ENCODE data around the gene GRIK4. TPM values are rescaled to one million over a fixed set of nuclear protein-coding genes. Genes with fewer than 3 reads are reported as not detected.

The GRIK4 gene
- total RNA-seq, 2 donors from 2014 or later = not detected

- H3K27ac Mint-ChIP-seq = no peak overlapping the region
- no peak overlapping the region for H3K4me3 Mint-ChIP-seq
- ATAC-seq (replicated peaks) = no peak
- no peaks in the 10 kb centered on the region for H3K36me3 Mint-ChIP-seq (ENCODE audit: low read depth)
- no peaks in the 10 kb centered on the region for H3K4me1 Mint-ChIP-seq
- H3K9me3 Mint-ChIP-seq = no peaks in the 10 kb centered on the region
- peaks cover 20% of the 10 kb centered on the region for H3K27me3 Mint-ChIP-seq
Measured at GRCh38 chr11:120977266-120978137, 466.0 kb downstream of the GRIK4 start.

GRCh38 chr11:120978701-120979100 lies 467.2 kb downstream of the GRIK4 start:
- H3K27me3 Mint-ChIP-seq = peaks cover 21% of the 10 kb centered on the region

GRCh38 chr11:120985718-120986569 lies 474.4 kb downstream of the GRIK4 start:
- no peaks in the 10 kb centered on the region for H3K36me3 Mint-ChIP-seq (ENCODE audit: low read depth)
- H3K4me1 Mint-ChIP-seq = peaks cover 7% of the 10 kb centered on the region
- no peak overlapping the region for H3K27ac Mint-ChIP-seq
- peaks cover 11% of the 10 kb centered on the region for H3K27me3 Mint-ChIP-seq
- no peaks in the 10 kb centered on the region for H3K9me3 Mint-ChIP-seq
- H3K4me3 Mint-ChIP-seq = peak overlapping the region; percentile 72
- peak; percentile 93 for ATAC-seq (replicated peaks)

More at GRCh38 chr11:120978701-120979100, 467.2 kb downstream of the GRIK4 start:
- Mint-ChIP-seq H3K27ac (no peak overlapping the region), H3K9me3 (no peaks in the 10 kb centered on the region), H3K36me3 (ENCODE audit: low read depth) (no peaks in the 10 kb centered on the region), H3K4me1 (no peaks in the 10 kb centered on the region), H3K4me3 (no peak overlapping the region)
- ATAC-seq (replicated peaks) = no peak

- no peak overlapping the region for H3K27ac Mint-ChIP-seq
- no peaks in the 10 kb centered on the region for H3K9me3 Mint-ChIP-seq
- H3K36me3 Mint-ChIP-seq (ENCODE audit: low read depth) = no peaks in the 10 kb centered on the region
- peaks cover 6% of the 10 kb centered on the region for H3K27me3 Mint-ChIP-seq
- no peak overlapping the region for H3K4me3 Mint-ChIP-seq
- ATAC-seq (replicated peaks) = no peak
- peaks cover 7% of the 10 kb centered on the region for H3K4me1 Mint-ChIP-seq
Measured at GRCh38 chr11:120988603-120989002, 477.1 kb downstream of the GRIK4 start.

- no peaks in the 10 kb centered on the region for H3K9me3 Mint-ChIP-seq
- peaks cover 7% of the 10 kb centered on the region for H3K27me3 Mint-ChIP-seq
- H3K4me3 Mint-ChIP-seq = no peak overlapping the region
- peaks cover 2% of the 10 kb centered on the region for H3K4me1 Mint-ChIP-seq
- ATAC-seq (replicated peaks) = peak; percentile 6
- H3K27ac Mint-ChIP-seq = no peak overlapping the region
- no peaks in the 10 kb centered on the region for H3K36me3 Mint-ChIP-seq (ENCODE audit: low read depth)
Measured at GRCh38 chr11:120991830-120992686, 480.5 kb downstream of the GRIK4 start.

- Mint-ChIP-seq H3K27me3 (peaks cover 10% of the 10 kb centered on the region), H3K4me1 (no peaks in the 10 kb centered on the region), H3K9me3 (no peaks in the 10 kb centered on the region), H3K36me3 (ENCODE audit: low read depth) (no peaks in the 10 kb centered on the region), H3K4me3 (no peak overlapping the region), H3K27ac (no peak overlapping the region)
- no peak for ATAC-seq (replicated peaks)
Measured at GRCh38 chr11:120994091-120994859, 482.7 kb downstream of the GRIK4 start.

- ATAC-seq (replicated peaks) = no peak
- H3K9me3 Mint-ChIP-seq = no peaks in the 10 kb centered on the region
- no peaks in the 10 kb centered on the region for H3K36me3 Mint-ChIP-seq (ENCODE audit: low read depth)
- no peaks in the 10 kb centered on the region for H3K4me1 Mint-ChIP-seq
- peaks cover 10% of the 10 kb centered on the region for H3K27me3 Mint-ChIP-seq
- H3K4me3 Mint-ChIP-seq = no peak overlapping the region
- no peak overlapping the region for H3K27ac Mint-ChIP-seq
Measured at GRCh38 chr11:120995184-120995583, 483.6 kb downstream of the GRIK4 start.

- H3K36me3 Mint-ChIP-seq (ENCODE audit: low read depth) = no peaks in the 10 kb centered on the region
- no peaks in the 10 kb centered on the region for H3K4me1 Mint-ChIP-seq
- H3K27me3 Mint-ChIP-seq = peaks cover 8% of the 10 kb centered on the region
- H3K4me3 Mint-ChIP-seq = no peak overlapping the region
- no peaks in the 10 kb centered on the region for H3K9me3 Mint-ChIP-seq
- ATAC-seq (replicated peaks) = no peak
- H3K27ac Mint-ChIP-seq = no peak overlapping the region
Measured at GRCh38 chr11:120996973-120997372, 485.4 kb downstream of the GRIK4 start.

GRCh38 chr11:120998581-120998980 lies 487.0 kb downstream of the GRIK4 start:
- Mint-ChIP-seq H3K4me1 (no peaks in the 10 kb centered on the region), H3K9me3 (no peaks in the 10 kb centered on the region), H3K27me3 (peaks cover 16% of the 10 kb centered on the region), H3K4me3 (no peak overlapping the region), H3K27ac (no peak overlapping the region), H3K36me3 (ENCODE audit: low read depth) (no peaks in the 10 kb centered on the region)
- ATAC-seq (replicated peaks) = no peak

GRCh38 chr11:121004206-121004840 lies 492.8 kb downstream of the GRIK4 start:
- peaks cover 31% of the 10 kb centered on the region for H3K27me3 Mint-ChIP-seq
- no peak overlapping the region for H3K4me3 Mint-ChIP-seq
- no peaks in the 10 kb centered on the region for H3K36me3 Mint-ChIP-seq (ENCODE audit: low read depth)
- H3K27ac Mint-ChIP-seq = no peak overlapping the region
- no peak for ATAC-seq (replicated peaks)
- no peaks in the 10 kb centered on the region for H3K4me1 Mint-ChIP-seq
- peaks cover 5% of the 10 kb centered on the region for H3K9me3 Mint-ChIP-seq

GRCh38 chr11:121006922-121007321 lies 495.4 kb downstream of the GRIK4 start:
- H3K9me3 Mint-ChIP-seq = peaks cover 5% of the 10 kb centered on the region
- ATAC-seq (replicated peaks) = no peak
- peaks cover 40% of the 10 kb centered on the region for H3K27me3 Mint-ChIP-seq
- H3K4me1 Mint-ChIP-seq = no peaks in the 10 kb centered on the region
- no peaks in the 10 kb centered on the region for H3K36me3 Mint-ChIP-seq (ENCODE audit: low read depth)
- no peak overlapping the region for H3K4me3 Mint-ChIP-seq
- no peak overlapping the region for H3K27ac Mint-ChIP-seq

- no peak for ATAC-seq (replicated peaks)
- Mint-ChIP-seq H3K9me3 (peaks cover 5% of the 10 kb centered on the region), H3K27me3 (peaks cover 32% of the 10 kb centered on the region), H3K4me3 (no peak overlapping the region), H3K27ac (no peak overlapping the region), H3K36me3 (ENCODE audit: low read depth) (no peaks in the 10 kb centered on the region), H3K4me1 (no peaks in the 10 kb centered on the region)
Measured at GRCh38 chr11:121008551-121008950, 497.0 kb downstream of the GRIK4 start.

GRCh38 chr11:121012091-121012490 lies 500.5 kb downstream of the GRIK4 start:
- no peaks in the 10 kb centered on the region for H3K36me3 Mint-ChIP-seq (ENCODE audit: low read depth)
- no peak overlapping the region for H3K4me3 Mint-ChIP-seq
- no peak for ATAC-seq (replicated peaks)
- peaks cover 27% of the 10 kb centered on the region for H3K27me3 Mint-ChIP-seq
- no peaks in the 10 kb centered on the region for H3K9me3 Mint-ChIP-seq
- H3K4me1 Mint-ChIP-seq = no peaks in the 10 kb centered on the region
- H3K27ac Mint-ChIP-seq = no peak overlapping the region

All from activated T-helper 17 cell treated with anti-CD3 and anti-CD28 coated beads, Interleukin-2, amount 50 U/mL, for 72 hours (primary cell).